K562 (cell line): ENCODE data around the gene ZNF609. TPM values are rescaled to one million over a fixed set of nuclear protein-coding genes. Genes with fewer than 3 reads are reported as not detected.

Experiments used
- ATAC-seq: fragments of 200-7000 bp; cut with Tn5 transposase; 3 replicates; pipeline ENCODE4 v1.9.1; 2020; ENCODE audit warnings: moderate library complexity
- BruUV-seq: library from RNA; stranded (reverse); fragments of 400-500 nt; replicated peaks from 2 replicates; lab custom pipeline; 2021; lab: Mats Ljungman, UMichigan
- CTCF ChIA-PET: fragments of 300-600 bp; formaldehyde crosslinking; extraction: SDS; loops from one replicate; lab custom pipeline; 2021; ENCODE audit warnings: low intra/inter-chr PET ratio; lab: Yijun Ruan, JAX
- POLR2A ChIA-PET: fragments of 300-600, 350-650 bp; sonication (Branson Sonifier 250); formaldehyde crosslinking; extraction: SDS; loops from one replicate; lab custom pipeline; 2021; ENCODE audit warnings: antibody characterized with exemption, inconsistent platforms; lab: Yijun Ruan, JAX
- DNase-seq, 4 experiments: peaks; one replicate each; pipeline versions ENCODE4 v3.0.0 to v3.0.0-alpha.2; 2011 to 2018; ENCODE audit warnings: low spot score in 3 of 4, mixed read lengths in 3 of 4; ENCODE audit errors: extremely low read depth in 1 of 4
- FAIRE-seq: peaks from 2 replicates; lab custom pipeline; 2011; peaks lifted over from hg19 to GRCh38; lab: Jason Lieb, UNC
- H2AFZ ChIP-seq: 2 replicates; pipeline ENCODE4 v1.6.0; 2011; ENCODE audit warnings: low read depth, low read length, control low read depth, inconsistent platforms
- H3K27ac ChIP-seq: fragments of 200-600 bp; 3 replicates; pipeline ENCODE4 v1.8.0; 2011; ENCODE audit warnings: low read depth, mild to moderate bottlenecking, control low read depth, inconsistent platforms, low read length, moderate library complexity, mixed read lengths; ENCODE audit errors: extremely low read depth
- H3K27me3 ChIP-seq, 2 experiments: fragments of 300-600 bp in 1 of 2; 2 replicates in 1 of 2; 3 replicates in 1 of 2; pipeline versions ENCODE4 v1.6.0 to v1.8.0; 2011; ENCODE audit warnings: inconsistent platforms in 2 of 2, low read length in 2 of 2, mild to moderate bottlenecking in 1 of 2, mixed read lengths in 1 of 2, moderate library complexity in 1 of 2; ENCODE audit not compliant: control insufficient read depth in 2 of 2, insufficient read depth in 2 of 2
- H3K36me3 ChIP-seq: fragments of 300-600 bp; 3 replicates; pipeline ENCODE4 v1.8.0; 2011; ENCODE audit warnings: mild to moderate bottlenecking, low read length, inconsistent platforms; ENCODE audit not compliant: control insufficient read depth, insufficient read depth
- H3K4me1 ChIP-seq, 2 experiments: fragments of 200-600 bp in 1 of 2; replicated peaks in 1 of 2; 2 replicates in 1 of 2; 3 replicates in 1 of 2; pipeline versions ENCODE4 v1.5.1 to v1.8.0; 2011; ENCODE audit warnings: inconsistent platforms in 2 of 2, low read length in 2 of 2, mild to moderate bottlenecking in 1 of 2, mixed read lengths in 1 of 2, moderate library complexity in 1 of 2; ENCODE audit not compliant: control insufficient read depth in 2 of 2, insufficient read depth in 2 of 2
- H3K4me2 ChIP-seq: 2 replicates; pipeline ENCODE4 v1.6.1; 2011; ENCODE audit warnings: low read length, control low read depth, inconsistent platforms, mixed read lengths; ENCODE audit not compliant: insufficient read depth
- H3K4me3 ChIP-seq: fragments of 200-600 bp; sonication (generic), shearing (Covaris generic); 2 replicates; pipeline ENCODE4 v1.5.1; 2016; ENCODE audit warnings: control low read depth, inconsistent platforms
- H3K79me2 ChIP-seq: fragments of 200-600 bp; 3 replicates; pipeline ENCODE4 v1.8.0; 2011; ENCODE audit warnings: low read length, inconsistent platforms; ENCODE audit not compliant: control insufficient read depth, insufficient read depth
- H3K9ac ChIP-seq, 2 experiments: 2 replicates each; pipeline versions ENCODE4 v1.6.0 to v1.6.1; 2011; ENCODE audit warnings: low read depth in 2 of 2, low read length in 2 of 2, control low read depth in 1 of 2, inconsistent platforms in 1 of 2, mild to moderate bottlenecking in 1 of 2, mixed read lengths in 1 of 2; ENCODE audit not compliant: insufficient read depth in 1 of 2
- H3K9me1 ChIP-seq: one replicate; pipeline ENCODE4 v1.6.0; 2011; ENCODE audit warnings: inconsistent platforms, mild to moderate bottlenecking, low read length, moderate library complexity; ENCODE audit not compliant: control insufficient read depth, insufficient read depth
- H3K9me3 ChIP-seq: replicated peaks from 2 replicates; pipeline ENCODE4 v1.5.1; 2011; ENCODE audit warnings: low read depth, low read length, inconsistent platforms; ENCODE audit not compliant: control insufficient read depth, insufficient read depth
- H4K20me1 ChIP-seq: replicated peaks from 2 replicates; pipeline ENCODE4 v1.6.1; 2011; ENCODE audit warnings: low read length, inconsistent platforms, mixed read lengths; ENCODE audit not compliant: control insufficient read depth, insufficient read depth
- KHSRP ChIP-seq: fragments of 450-650 bp; IDR thresholded peaks from 2 replicates; pipeline ENCODE4 v1.6.1; 2017
- NR4A1 ChIP-seq, 2 experiments: fragments of 250-450 bp in 1 of 2; fragments of 450-650 bp in 1 of 2; sonication (Bioruptor Pico) in 1 of 2; IDR thresholded peaks; 2 replicates each; pipeline versions ENCODE4 v1.4.0 to v1.6.1; 2016 to 2020; ENCODE audit warnings: mild to moderate bottlenecking in 2 of 2, missing compliant biosample characterization in 1 of 2, missing genetic modification characterization in 1 of 2, moderate library complexity in 1 of 2
- ZKSCAN1 ChIP-seq: fragments of 150-350 bp; IDR thresholded peaks from 2 replicates; pipeline ENCODE4 v1.6.1; 2016; ENCODE audit warnings: low read depth, low read length
- WGBS: fragments of 100-300 bp; shearing (Covaris generic); methylation state at CpG from one replicate; pipeline ENCODE4 v1.1.6; 2016; ENCODE audit warnings: low coverage, mixed read lengths; ENCODE audit not compliant: insufficient coverage; ENCODE audit errors: missing lambda C conversion rate; 5-methylcytosine and 5-hydroxymethylcytosine counted together
- in situ Hi-C: fragments of 300-500 bp; cut with MboI; formaldehyde crosslinking; loops from 4 replicates; pipeline ENCODE4 v1.15.0; 2018; ENCODE audit warnings: inconsistent platforms, mixed read lengths
- intact Hi-C: fragments of 100-400 bp; cut with micrococcal nuclease; formaldehyde crosslinking; loops from 2 replicates; pipeline ENCODE4 v1.14.2; 2022
- polyA plus RNA-seq, 8 experiments: library from polyadenylated mRNA; depleted of rRNA in 4 of 8; stranded (reverse) in 5 of 8; unstranded in 3 of 8; fragments of >200 nt; fragmentation: Nextera tagmentation in 2 of 8; fragmentation: Illumina TruSeq in 1 of 8; extraction: Ambion mirVana in 2 of 8; extraction: Trizol in 1 of 8; gene quantifications; 2 replicates each; pipeline versions ENCODE4 v1.2.1 to v1.2.3, GENCODE V29; 2011 to 2014; ENCODE audit warnings: inconsistent platforms in 1 of 8, missing spikeins in 1 of 8
- total RNA-seq, 7 experiments: library from RNA; depleted of rRNA in 6 of 7; stranded (reverse); fragments of >200 nt in 6 of 7; fragmentation: Illumina TruSeq in 2 of 7; extraction: Trizol in 2 of 7; gene quantifications; 2 replicates each; pipeline versions ENCODE4 v1.2.1 to v1.2.3, GENCODE V29; 2011 to 2021; ENCODE audit warnings: low replicate concordance in 1 of 7
- TF ChIP-seq, protein P1 (sequence below): sonication (generic); formaldehyde crosslinking; IDR thresholded peaks from 2 replicates; pipeline ENCODE4 v1.8.0; 2022; ENCODE audit warnings: mild to moderate bottlenecking, missing genetic modification reagents
- TF ChIP-seq, protein P2 (sequence below), 2 experiments: fragments of 450-650 bp; formaldehyde crosslinking in 1 of 2; IDR thresholded peaks; 2 replicates each; pipeline versions ENCODE4 v1.4.0 to v1.6.1; 2014 to 2020; ENCODE audit warnings: mild to moderate bottlenecking in 2 of 2, borderline replicate concordance in 1 of 2, low read depth in 1 of 2
- TF ChIP-seq, protein P3 (sequence below): sonication (generic); formaldehyde crosslinking; IDR thresholded peaks from 2 replicates; pipeline ENCODE4 v1.8.1; 2023; ENCODE audit warnings: mild to moderate bottlenecking, missing genetic modification reagents

ZNF609 gene
- total and polyA plus RNA-seq, 9 of the 15 experiments (the other 6 are each of a cell fraction or from before 2014, with no cell fraction given): 3.0 to 38.7 (median 17.8) TPM

DNA sequence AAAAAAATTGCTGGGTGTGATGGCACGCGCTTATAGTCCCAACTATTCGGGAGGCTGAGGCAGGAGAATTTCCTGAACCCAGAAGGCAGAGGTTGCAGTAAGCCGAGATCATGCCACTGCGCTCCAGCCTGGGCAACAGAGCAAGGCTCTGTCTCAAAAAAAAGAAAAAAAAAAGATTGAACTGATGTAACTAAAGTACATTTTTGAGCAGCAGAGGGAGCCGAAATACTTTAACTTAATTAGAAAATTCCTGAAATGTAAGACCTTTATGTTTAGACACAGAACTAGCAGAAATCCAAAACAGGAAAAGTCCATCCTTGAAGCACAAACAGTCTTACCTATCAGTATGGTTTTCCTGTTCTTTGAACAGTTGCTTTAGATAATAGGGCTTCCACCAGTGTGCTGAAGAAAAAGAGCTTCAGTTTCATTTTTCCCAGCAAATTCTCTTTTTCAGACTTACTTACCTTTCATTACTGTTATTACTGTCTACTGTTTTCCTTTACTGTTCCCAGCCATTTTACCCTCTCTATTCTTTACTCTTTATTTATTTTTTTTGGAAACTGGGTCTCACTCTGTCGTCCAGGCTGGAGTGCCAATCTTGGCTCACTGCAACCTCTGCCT, 33.4 kb upstream of the ZNF609 start:
- ChIA-PET CTCF (interaction anchor here (0.7 to 2.0 kb wide), 2 partner anchors 227 to 254 kb away, joined by 3 to 27 read pairs; no protein-coding TSS in a partner anchor), POLR2A (interaction anchor here (0.7 kb wide), 2 partner anchors 13 to 21 kb away, joined by 3 read pairs; no protein-coding TSS in a partner anchor)
- H3K27ac ChIP-seq: no peak overlapping the region
- H3K27me3 ChIP-seq: no peaks in the 10 kb centered on the region
- in situ Hi-C loops (no loop called here), intact Hi-C loops (loop anchor here (1.0 to 10.0 kb wide), 4 partner anchors 34 to 300 kb away; partner anchors contain the start of gene ZNF609)
- DNase-seq (no peak), FAIRE-seq (peak; percentile 68), ATAC-seq (peak; percentile 48; the same call in 2 of the 3 replicates)
- 71% methylated on average over 6 of the region's 7 CpGs for WGBS
- no peak overlapping the region for H3K4me2 ChIP-seq
- H4K20me1 ChIP-seq: no peaks in the 10 kb centered on the region
- H3K79me2 ChIP-seq: no peaks in the 10 kb centered on the region
- H2AFZ ChIP-seq: no peak overlapping the region
- H3K36me3 ChIP-seq: peaks cover 31% of the 10 kb centered on the region; the same call in 2 of the 3 replicates
- peaks cover 3 to 19% of the 10 kb centered on the region in 2 experiments; a peak in 3 of 5 replicates for H3K4me1 ChIP-seq
- H3K9me1 ChIP-seq: no peaks in the 10 kb centered on the region
- no peak overlapping the region for H3K4me3 ChIP-seq
- no peak overlapping the region for H3K9ac ChIP-seq
- H3K9me3 ChIP-seq: no peaks in the 10 kb centered on the region
- no TSS peak for BruUV-seq
- TF ChIP-seq ZKSCAN1: no peak
- no peak for TF ChIP-seq KHSRP
- TF ChIP-seq, protein P1, sequence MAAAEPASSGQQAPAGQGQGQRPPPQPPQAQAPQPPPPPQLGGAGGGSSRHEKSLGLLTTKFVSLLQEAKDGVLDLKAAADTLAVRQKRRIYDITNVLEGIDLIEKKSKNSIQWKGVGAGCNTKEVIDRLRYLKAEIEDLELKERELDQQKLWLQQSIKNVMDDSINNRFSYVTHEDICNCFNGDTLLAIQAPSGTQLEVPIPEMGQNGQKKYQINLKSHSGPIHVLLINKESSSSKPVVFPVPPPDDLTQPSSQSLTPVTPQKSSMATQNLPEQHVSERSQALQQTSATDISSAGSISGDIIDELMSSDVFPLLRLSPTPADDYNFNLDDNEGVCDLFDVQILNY (CRISPR knock-in tag): no peak
- TF ChIP-seq, protein P2, sequence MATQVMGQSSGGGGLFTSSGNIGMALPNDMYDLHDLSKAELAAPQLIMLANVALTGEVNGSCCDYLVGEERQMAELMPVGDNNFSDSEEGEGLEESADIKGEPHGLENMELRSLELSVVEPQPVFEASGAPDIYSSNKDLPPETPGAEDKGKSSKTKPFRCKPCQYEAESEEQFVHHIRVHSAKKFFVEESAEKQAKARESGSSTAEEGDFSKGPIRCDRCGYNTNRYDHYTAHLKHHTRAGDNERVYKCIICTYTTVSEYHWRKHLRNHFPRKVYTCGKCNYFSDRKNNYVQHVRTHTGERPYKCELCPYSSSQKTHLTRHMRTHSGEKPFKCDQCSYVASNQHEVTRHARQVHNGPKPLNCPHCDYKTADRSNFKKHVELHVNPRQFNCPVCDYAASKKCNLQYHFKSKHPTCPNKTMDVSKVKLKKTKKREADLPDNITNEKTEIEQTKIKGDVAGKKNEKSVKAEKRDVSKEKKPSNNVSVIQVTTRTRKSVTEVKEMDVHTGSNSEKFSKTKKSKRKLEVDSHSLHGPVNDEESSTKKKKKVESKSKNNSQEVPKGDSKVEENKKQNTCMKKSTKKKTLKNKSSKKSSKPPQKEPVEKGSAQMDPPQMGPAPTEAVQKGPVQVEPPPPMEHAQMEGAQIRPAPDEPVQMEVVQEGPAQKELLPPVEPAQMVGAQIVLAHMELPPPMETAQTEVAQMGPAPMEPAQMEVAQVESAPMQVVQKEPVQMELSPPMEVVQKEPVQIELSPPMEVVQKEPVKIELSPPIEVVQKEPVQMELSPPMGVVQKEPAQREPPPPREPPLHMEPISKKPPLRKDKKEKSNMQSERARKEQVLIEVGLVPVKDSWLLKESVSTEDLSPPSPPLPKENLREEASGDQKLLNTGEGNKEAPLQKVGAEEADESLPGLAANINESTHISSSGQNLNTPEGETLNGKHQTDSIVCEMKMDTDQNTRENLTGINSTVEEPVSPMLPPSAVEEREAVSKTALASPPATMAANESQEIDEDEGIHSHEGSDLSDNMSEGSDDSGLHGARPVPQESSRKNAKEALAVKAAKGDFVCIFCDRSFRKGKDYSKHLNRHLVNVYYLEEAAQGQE (IDR thresholded peaks at IDR 0.05; ENCODE audit: borderline replicate concordance): peak; percentile 78; the same call in 1 of the 2 replicates
- TF ChIP-seq, protein P2 (CRISPR knock-in tag; IDR thresholded peaks at IDR 0.05; ENCODE audit: low read depth): no peak
- no peak for TF ChIP-seq NR4A1 (CRISPR knock-in tag; IDR thresholded peaks at IDR 0.05)
- no peak for TF ChIP-seq NR4A1 (tag; IDR thresholded peaks at IDR 0.05)
- TF ChIP-seq, protein P3, sequence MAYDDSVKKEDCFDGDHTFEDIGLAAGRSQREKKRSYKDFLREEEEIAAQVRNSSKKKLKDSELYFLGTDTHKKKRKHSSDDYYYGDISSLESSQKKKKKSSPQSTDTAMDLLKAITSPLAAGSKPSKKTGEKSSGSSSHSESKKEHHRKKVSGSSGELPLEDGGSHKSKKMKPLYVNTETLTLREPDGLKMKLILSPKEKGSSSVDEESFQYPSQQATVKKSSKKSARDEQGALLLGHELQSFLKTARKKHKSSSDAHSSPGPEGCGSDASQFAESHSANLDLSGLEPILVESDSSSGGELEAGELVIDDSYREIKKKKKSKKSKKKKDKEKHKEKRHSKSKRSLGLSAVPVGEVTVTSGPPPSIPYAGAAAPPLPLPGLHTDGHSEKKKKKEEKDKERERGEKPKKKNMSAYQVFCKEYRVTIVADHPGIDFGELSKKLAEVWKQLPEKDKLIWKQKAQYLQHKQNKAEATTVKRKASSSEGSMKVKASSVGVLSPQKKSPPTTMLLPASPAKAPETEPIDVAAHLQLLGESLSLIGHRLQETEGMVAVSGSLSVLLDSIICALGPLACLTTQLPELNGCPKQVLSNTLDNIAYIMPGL (CRISPR knock-in tag): no peak
